Esophagus muscularis mucosa (tissue), 3 donors: ENCODE measurements around the gene RNF217.

Experiments used
- CTCF ChIP-seq, 3 experiments: fragments of 200-600 bp in 2 of 3; fragments of 450-650 bp in 1 of 3; sonication (generic) in 2 of 3; IDR thresholded peaks; one replicate each; pipeline ENCODE4 v1.5.1; 2017 to 2019; ENCODE audit warnings: antibody characterized with exemption in 3 of 3, mild to moderate bottlenecking in 2 of 3, moderate library complexity in 1 of 3
- POLR2AphosphoS5 ChIP-seq, 2 donors: sonication (generic); formaldehyde crosslinking; IDR thresholded peaks; one replicate each; pipeline ENCODE4 v1.6.1; 2017; ENCODE audit warnings: antibody characterized with exemption in 2 of 2

GRCh38 chr6:124953808-124954207 lies 8.4 kb upstream of the RNF217 start:
- TF ChIP-seq CTCF (IDR thresholded peaks at IDR 0.05), result no peak
- no peak for TF ChIP-seq POLR2AphosphoS5 (IDR thresholded peaks at IDR 0.05)
